ENCODE data around the gene MYD88.
"Not testable (repeated sequence)": the region's sequence is repeated elsewhere in the genome, so short reads cannot be mapped to it uniquely, and the experiment has no call there.

MYD88 gene

GRCh38 chr3:38127611-38128302 lies 10.7 kb upstream of the MYD88 start:
- DNase-seq, result no peak

GRCh38 chr3:38128303-38128655 lies 10.2 kb upstream of the MYD88 start:
- no peak for DNase-seq

GRCh38 chr3:38129058-38129457 lies 9.4 kb upstream of the MYD88 start:
- DNase-seq, result no peak

- no peak for DNase-seq
Observed at GRCh38 chr3:38130631-38131065, 7.8 kb upstream of the MYD88 start.

GRCh38 chr3:38131621-38132369 lies 6.7 kb upstream of the MYD88 start:
- no peak for DNase-seq

GRCh38 chr3:38133209-38133556 lies 5.3 kb upstream of the MYD88 start:
- no peak for DNase-seq

GRCh38 chr3:38133557-38134405 lies 4.7 kb upstream of the MYD88 start:
- DNase-seq, result no peak

- DNase-seq, result not testable (repeated sequence)
Observed at GRCh38 chr3:38134517-38135143, 3.8 kb upstream of the MYD88 start.

GRCh38 chr3:38135621-38136277 lies 2.7 kb upstream of the MYD88 start:
- DNase-seq, result peak; percentile 28

- no peak for DNase-seq
Observed at GRCh38 chr3:38136393-38136776, 2.1 kb upstream of the MYD88 start.

GRCh38 chr3:38136777-38137614 lies 1.5 kb upstream of the MYD88 start, which contains the start of gene ACAA1:
Gene ACAA1, minus strand, starts transcription at chr3:38137127. Its CDS starts 92 bp downstream, at chr3:38137035.
- peak; percentile 95 for DNase-seq

GRCh38 chr3:38137615-38138348 lies 679 bp upstream of the MYD88 start:
- DNase-seq, result no peak

- DNase-seq, result no peak
Observed at GRCh38 chr3:38139191-38139590, 730 bp downstream of the MYD88 start.

- no peak for DNase-seq
Observed at GRCh38 chr3:38139652-38140051, 1.2 kb downstream of the MYD88 start.

GRCh38 chr3:38140326-38141172 lies 2.1 kb downstream of the MYD88 start:
- DNase-seq, result no peak

- DNase-seq, result no peak
Observed at GRCh38 chr3:38141173-38141951, 2.9 kb downstream of the MYD88 start.

- no peak for DNase-seq
Observed at GRCh38 chr3:38141952-38142273, 3.5 kb downstream of the MYD88 start.

GRCh38 chr3:38142959-38143358 lies 4.5 kb downstream of the MYD88 start:
- no peak for DNase-seq

- no peak for DNase-seq
Observed at GRCh38 chr3:38143511-38143910, 5.0 kb downstream of the MYD88 start.

Measured in GF-D8 (cell line).